ENCODE data around the gene CDK7.

- TF ChIP-seq CTCF (IDR thresholded peaks at IDR 0.05; ENCODE audit: low read depth, low read length) (no peak), POLR2A (IDR thresholded peaks at IDR 0.05; ENCODE audit: extremely low read depth, insufficient read length) (no peak)
Measured at GRCh38 chr5:69313428-69313827, 78.7 kb downstream of the CDK7 start.

Data from NB4 (cell line).